ENCODE results near the gene CCDC40.
"Not testable (repeated sequence)": the region's sequence is repeated elsewhere in the genome, so short reads cannot be mapped to it uniquely, and the experiment has no call there.

CCDC40 gene

DNA sequence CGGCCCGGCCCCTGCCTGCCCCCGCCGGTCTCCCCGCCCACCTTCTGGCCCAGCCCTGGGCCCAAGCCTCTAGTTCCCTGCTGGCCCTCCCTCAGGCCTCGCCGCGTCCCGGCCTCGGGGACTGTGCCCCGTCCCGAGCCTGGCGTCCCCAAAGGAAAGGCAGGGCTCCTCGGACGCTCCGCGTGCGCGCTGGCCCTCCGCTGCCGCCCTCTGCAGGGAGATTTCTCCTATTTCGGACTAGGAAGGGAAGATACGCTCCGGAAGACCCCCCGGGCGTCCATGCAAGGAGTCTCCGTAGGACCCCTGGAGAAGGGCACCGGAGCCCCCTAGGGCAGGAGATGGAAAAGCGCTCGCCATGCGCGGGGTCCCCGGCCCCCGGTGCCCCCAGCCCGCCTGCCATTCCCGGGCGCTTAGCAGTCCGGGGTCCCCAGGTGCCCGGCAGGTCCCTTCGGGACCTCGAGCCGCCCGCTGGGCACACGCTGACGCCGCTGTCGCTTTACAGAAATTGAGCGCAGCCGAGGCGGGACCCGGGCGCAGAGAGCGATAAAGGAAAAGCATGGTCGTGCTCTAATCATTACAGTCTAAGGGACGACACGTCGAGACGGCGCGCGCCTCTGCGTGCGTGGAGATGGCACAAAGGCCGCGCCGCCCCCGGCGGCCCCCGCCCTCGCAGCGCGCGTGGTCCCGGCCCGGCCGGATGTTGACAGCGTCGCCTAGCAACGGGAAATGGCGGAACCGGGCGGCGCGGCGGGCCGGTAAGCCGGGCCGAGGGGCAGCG, at the start of gene CCDC40:
TSS of gene CCDC40 (plus strand) at position 706 of the 778 bp plus-strand sequence. CDS start at position 727, 21 bp downstream.
- peak; percentile 83 for DNase-seq (ENCODE audit: low spot score)

DNA sequence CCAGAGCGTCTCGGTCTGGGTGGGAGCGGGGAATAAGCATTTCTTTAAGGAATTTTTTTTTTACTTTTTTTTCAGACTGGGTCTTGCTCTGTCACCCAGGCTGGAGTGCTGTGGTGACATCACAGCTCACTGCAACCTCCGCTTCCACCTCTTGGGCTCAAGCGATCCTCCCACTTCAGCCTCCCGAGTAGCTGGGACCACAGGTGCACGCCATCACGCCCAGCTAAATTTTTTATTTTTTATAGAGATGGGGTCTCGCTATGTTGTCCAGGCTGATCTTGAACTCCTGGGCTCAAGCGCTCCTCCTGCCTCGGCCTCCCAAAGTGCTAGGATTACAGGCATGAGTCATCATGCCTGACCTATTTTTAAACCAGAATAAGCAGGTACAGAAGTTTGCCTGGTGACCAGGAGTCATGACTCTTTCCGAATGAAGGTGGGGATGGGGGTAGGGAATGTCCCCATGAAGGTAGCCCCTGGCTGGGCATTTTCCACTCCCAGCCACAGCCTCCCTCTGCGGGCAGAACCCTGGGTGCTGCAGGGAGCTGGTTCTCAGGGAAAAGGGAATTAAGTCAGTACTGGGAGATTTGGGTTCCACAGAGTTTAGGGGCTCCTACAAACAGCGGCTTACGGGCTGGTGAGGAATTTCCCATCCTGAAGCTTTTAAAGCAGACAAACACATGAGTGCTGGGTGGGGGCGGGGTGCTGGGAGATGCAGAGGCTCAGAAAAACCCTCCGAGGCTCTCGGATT, 49.1 kb upstream of the CCDC40 start:
- peak; percentile 72 for DNase-seq (ENCODE audit: low spot score)

DNA sequence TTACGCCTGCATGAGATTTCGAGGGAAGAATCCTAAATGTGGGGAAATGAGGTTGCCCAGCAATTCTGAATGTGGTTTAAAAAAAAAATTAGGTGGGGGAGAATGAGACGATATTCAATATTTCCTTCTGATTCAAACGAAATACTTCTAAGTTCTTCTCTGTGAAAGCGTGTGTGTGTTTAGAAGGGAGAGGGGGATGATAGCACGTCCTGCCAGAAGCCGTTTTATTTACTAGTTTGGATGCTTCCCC, 48.6 kb upstream of the CCDC40 start:
- no peak for DNase-seq (ENCODE audit: low spot score)

- peak; percentile 81 for DNase-seq (ENCODE audit: low spot score)
These were observed 48.1 kb upstream of the CCDC40 start for GRCh38 chr17:79988185-79988971.

DNA sequence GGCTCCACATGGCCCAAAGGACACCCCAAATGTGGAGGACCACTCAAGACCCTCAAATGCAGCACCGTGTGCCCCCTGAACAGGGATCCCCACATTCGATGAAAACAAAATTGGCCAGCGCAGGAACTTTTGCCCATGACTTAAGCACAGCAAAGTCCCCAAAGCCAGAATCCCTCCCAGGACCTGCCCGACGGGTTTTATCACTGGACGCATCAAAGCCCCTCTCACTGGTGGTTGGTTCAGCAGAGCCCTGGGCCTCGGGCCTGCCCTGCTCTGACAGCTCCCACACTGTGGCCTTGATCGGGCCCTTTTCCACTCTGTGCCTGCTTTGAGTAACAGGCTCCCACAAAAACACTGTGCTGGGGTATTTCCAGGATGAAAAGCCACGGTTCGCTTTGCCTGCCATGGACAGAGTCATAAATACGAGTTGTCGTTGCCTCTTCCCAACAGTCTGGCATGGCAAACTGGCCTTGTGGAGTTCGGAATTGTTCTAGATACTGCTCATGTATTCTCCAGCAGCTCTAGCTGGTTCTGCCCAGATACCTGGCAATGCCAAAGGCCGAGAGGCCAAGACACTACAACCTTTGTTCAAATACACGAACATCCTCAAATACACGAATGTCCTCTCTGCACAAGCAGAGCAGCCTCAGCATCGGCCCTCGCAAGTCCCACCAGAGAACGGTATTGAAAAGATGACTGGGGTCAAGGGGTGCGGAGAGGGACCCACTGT, 47.2 kb upstream of the CCDC40 start:
- DNase-seq (ENCODE audit: low spot score), result no peak

DNA sequence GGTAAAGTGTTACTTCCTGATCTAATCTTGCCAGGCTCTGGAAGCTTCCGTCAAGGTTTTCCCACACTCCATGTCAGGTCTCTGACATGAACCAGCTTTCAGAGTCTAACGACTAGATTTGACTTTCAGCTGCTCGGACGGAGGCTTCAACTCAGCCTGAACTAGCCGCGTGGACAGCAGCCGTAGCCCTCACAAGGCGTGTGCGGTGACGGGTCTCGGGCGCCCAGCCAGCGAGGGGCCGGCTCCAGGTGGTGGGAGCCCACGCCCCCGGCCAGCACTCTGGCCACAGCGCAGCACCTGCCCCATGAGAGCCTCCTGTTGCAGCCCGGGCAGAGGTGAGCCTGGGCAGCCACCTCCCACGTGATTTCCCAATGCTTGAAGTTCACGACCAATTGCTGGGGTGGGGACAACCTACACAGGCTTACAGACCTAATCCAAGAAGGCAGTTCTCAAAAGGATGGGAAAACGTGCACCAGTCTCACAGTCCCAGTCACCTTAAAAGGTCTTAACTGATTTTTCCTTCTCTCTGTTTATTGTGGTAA, 46.3 kb upstream of the CCDC40 start:
- DNase-seq (ENCODE audit: low spot score), result no peak

- DNase-seq (ENCODE audit: low spot score), result no peak
These were observed 45.7 kb upstream of the CCDC40 start for GRCh38 chr17:79990704-79991103.

DNA sequence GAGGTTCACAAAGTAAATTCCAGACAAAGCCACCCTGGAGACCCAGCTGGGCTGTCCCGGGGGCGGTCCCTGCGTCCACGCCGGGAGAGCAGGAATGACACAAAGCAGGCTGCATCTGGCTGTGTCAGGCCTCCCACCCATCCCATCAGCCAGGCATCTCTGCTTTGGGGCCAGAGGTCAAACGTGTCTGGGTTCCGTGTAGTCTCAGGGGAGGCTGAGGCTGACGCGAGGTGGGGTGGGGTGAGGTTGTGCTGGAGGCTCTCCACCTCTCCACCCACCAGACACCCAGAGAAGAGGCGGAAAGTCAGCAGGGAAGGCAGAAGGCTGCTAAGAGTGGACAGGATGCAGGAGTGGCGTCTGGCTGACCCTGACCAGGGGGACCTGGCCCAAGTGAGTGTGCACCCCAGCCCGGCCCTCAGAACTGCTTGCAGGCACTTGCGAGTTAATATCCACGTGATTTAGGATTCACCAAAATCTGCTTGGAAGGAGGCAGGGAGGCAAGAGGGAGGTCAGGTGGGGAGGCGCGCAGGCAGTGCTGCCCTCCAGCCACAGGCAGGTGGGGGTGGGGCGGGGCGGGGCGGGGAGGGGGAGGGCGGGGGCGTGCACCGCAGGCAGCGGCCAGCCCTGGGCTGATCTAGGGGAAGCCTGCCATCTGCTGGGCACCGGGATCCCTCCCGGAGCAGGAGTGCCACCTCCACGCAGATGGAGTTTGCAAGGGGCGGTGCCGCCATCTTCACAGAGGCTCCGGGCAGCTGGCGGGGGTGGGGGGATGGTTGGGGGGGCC, 45.1 kb upstream of the CCDC40 start:
- peak; percentile 81 for DNase-seq (ENCODE audit: low spot score)

DNA sequence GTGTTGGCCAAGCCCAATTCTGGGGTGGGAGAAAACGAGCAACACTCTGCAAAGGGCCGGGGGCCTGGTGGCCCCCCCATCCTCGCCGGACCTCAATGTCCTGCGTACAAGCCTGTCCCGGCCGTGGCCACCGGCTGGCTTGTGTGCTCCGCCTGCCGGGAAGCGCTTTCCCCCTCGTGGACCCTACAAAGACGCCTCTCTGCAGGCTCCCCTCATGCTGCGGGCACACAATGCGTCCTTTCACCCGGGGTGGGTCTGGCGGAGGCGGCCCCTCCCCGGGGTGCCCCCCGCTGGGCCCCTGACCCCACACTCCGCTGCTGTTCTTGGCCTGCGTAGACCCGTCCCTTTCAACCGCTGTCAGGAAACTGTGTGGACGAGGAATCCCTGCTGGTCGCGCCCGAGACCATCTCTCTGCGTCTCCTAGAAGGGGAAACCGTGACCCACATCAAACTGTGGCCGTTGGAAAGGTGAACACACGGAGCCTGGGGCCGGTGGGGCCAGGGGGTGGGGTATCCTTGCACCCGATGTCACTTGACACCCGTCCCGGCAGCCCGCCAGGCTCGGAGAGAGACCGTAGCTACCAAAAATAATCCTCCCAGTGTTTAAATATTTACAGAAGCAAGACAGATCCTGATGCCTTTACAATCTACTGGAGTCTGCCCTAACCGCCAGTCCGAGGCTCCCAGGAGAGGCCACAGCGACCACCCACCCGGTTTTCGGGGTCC, 44.4 kb upstream of the CCDC40 start:
- DNase-seq (ENCODE audit: low spot score), result no peak

DNA sequence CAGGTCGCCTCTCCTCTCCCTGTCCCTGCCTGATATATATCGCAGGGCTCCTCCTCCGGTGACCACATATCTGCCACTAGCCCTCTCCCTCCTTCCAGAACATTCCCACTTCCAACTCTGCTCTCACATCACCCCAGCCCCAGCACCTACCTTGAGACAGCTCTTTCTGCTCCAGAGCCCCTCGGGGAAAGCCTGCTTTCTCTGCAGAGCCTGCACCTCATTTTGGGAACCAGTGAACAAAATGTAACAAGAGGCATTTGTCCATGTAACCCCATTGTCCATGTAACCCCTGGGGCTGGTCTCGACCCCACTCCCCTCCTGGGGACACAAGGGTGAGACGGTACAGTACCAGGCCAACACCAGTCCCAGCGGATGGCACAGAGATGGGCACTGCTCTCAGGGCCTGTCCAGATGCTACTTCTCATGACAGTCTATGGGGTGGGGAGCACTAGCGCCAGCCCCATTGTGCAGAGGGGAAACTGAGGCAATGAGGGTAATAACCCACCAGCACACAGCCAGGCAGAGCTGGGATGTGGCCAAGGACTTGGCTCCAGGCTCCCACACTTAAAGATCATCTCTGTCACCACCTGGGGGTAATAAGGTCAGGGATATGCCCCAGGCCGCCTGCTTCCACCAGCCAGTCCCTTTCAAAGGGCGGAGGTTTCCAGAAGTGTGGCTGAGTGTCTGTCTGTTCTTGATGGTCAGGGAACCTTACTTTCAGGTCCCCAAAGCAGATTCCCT, 43.6 kb upstream of the CCDC40 start:
- DNase-seq (ENCODE audit: low spot score), result no peak

- peak; percentile 82 for DNase-seq (ENCODE audit: low spot score)
These were observed 42.8 kb upstream of the CCDC40 start for GRCh38 chr17:79993390-79994227.

GRCh38 chr17:79994228-79994569, 42.2 kb upstream of the CCDC40 start:
- DNase-seq (ENCODE audit: low spot score), result not testable (repeated sequence)

DNA sequence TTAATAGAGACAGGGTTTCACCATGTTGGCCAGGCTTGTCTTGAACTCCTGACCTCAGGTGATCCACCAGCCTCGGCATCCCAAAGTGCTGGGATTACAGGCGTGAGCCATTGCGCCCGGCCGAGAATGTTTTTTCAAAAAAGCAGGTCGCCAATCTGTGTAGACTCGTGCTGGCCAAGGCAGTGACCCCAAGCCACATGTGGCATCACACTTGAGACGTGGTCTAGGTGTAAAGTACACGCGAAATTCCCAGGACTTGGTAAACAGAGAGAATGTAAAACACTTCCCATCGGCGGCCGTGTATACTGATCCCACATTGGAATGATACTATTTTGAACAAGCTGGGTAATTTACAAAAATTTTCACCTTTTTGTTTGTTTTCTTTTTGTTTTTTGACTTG, 41.8 kb upstream of the CCDC40 start:
- no peak for DNase-seq (ENCODE audit: low spot score)

- DNase-seq (ENCODE audit: low spot score), result no peak
These were observed 40.7 kb upstream of the CCDC40 start for GRCh38 chr17:79995696-79996095.

DNA sequence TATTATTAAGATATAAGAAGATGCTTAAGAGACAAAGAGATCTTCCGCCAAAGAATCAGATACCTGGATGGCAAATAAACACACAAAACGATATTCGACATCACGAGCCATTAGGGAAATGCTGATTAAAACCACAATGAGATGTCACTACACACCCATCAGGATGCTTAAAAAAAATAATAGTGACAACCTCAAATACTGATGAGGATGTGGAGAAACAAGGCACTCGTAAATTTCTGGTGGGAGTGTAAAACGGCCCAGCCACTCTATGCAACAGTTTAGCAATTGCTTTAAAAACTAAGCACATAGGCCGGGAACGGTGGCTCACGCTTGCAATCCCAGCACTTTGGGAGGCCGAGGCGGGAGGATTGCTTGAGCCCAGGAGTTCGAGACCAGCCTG, 40.2 kb upstream of the CCDC40 start:
- DNase-seq (ENCODE audit: low spot score), result no peak

- DNase-seq (ENCODE audit: low spot score), result no peak
These were observed 39.3 kb upstream of the CCDC40 start for GRCh38 chr17:79997011-79997660.

DNA sequence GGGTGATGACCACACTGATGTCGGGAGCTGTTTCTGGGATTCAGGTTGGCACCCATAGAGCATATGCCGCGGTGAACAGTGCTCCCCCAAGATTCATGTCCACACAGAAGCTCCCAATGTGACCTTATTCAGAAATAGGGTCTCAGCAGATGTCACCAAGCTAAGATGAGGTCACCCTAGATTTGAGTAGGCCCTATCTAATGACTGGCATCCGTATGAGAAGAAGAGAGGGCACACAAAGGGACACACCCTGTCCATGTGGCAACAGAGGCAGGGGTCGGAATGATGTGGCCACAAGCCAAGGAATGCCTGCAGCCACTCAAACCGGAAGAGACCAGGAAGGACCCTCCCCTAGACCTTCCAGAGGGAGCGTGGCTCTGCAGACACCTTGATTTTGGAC, 36.3 kb upstream of the CCDC40 start:
- DNase-seq (ENCODE audit: low spot score), result no peak

DNA sequence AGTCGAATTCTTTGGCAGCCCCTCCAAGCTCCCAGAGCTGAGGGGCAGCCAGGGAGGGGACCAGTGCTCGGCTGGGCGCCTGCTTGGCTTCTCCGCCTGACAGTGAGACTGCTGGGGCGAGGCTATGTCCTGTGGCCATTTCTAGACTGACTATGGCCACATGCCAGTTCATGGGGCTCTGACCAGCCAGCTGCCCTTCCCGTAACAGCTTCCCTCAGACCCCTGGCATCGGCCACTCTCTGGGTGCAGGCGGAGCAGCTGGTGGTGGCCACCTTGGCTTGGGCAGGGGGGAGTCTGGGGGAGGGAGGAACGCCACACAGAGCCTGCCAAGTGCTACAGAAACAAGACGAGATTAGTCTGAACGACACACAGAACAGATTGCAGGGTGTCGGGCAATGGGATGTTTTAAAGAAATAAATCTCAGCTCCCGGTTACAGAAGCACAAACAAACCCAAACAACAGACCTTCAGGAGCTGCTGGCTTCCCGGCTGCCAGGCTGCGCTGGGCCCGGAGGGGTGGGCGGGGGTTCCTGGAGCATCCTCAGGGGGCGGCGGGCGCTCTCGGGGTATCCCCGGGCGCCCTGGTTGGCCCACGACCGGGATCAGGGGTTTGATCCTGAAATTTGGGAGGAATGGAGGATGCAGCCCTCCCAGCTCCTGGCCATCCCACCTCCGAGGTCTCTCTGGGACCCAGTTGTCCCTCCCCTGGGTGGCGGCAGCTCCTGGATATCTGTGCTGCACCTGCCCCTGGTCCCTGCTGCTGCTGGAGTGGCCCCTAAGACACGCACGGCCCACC, 35.3 kb upstream of the CCDC40 start:
- DNase-seq (ENCODE audit: low spot score), result no peak
